Glutamatergic neuron (in vitro differentiated cells): ENCODE data around the gene FAT1. TPM values are rescaled to one million over a fixed set of nuclear protein-coding genes. Genes with fewer than 3 reads are reported as not detected.

Experiments
- DNase-seq: peaks from one replicate; pipeline ENCODE4 v3.0.0; 2022
- H3K27ac Mint-ChIP-seq: one replicate; pipeline ENCODE4 v1.8.0; 2020; ENCODE audit warnings: mild to moderate bottlenecking, mixed read lengths, inconsistent platforms; ENCODE audit not compliant: unreplicated experiment
- H3K27me3 Mint-ChIP-seq: one replicate; pipeline ENCODE4 v1.8.0; 2020; ENCODE audit warnings: mild to moderate bottlenecking, moderate library complexity, mixed read lengths, inconsistent platforms; ENCODE audit not compliant: unreplicated experiment
- H3K36me3 Mint-ChIP-seq: one replicate; pipeline ENCODE4 v1.8.0; 2020; ENCODE audit warnings: mild to moderate bottlenecking, mixed read lengths, inconsistent platforms; ENCODE audit not compliant: unreplicated experiment
- H3K4me1 Mint-ChIP-seq: one replicate; pipeline ENCODE4 v1.8.0; 2020; ENCODE audit warnings: mild to moderate bottlenecking, low read depth, mixed read lengths, inconsistent platforms; ENCODE audit not compliant: unreplicated experiment
- H3K4me3 Mint-ChIP-seq: one replicate; pipeline ENCODE4 v1.8.0; 2020; ENCODE audit warnings: mild to moderate bottlenecking, mixed read lengths, inconsistent platforms; ENCODE audit not compliant: unreplicated experiment
- H3K9me3 Mint-ChIP-seq: one replicate; pipeline ENCODE4 v1.8.0; 2020; ENCODE audit warnings: mild to moderate bottlenecking, moderate library complexity, mixed read lengths, inconsistent platforms; ENCODE audit not compliant: unreplicated experiment
- total RNA-seq: library from RNA; stranded (reverse); fragmentation: NEBNext Ultra II Directional; extraction: Animal tissue kit (Norgen Biotek cat#: 25700); gene quantifications from one replicate; pipeline ENCODE4 v1.2.1, GENCODE V29; 2021; ENCODE audit not compliant: unreplicated experiment
- TF ChIP-seq, protein P1 (sequence below): fragments of 200-600 bp; sonication (generic); IDR thresholded peaks from one replicate; pipeline ENCODE4 v1.5.0; 2021; ENCODE audit not compliant: partially characterized antibody, unreplicated experiment

Gene FAT1
- total RNA-seq, 1 donor from 2014 or later, result 34.3 TPM

DNA sequence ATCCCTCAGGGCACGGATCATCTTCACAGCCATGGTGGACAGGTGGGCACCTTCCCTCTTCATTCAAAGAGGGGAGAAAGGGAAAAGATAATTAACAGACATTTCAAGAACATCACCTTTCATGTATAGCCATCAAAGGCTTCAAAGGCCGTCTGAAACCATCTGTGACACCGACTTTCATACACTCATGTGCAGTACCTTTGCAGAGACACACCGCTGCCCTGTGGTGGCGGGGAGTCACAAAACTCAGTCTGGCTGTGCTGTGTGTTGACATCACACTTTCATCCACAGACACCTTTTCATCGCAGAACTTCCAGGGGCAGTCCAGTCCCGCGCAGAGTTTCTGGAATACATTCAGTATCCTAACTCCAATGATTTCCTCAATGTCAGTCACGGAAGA, 120.7 kb downstream of the FAT1 start:
- no peak overlapping the region for H3K4me3 Mint-ChIP-seq
- H3K4me1 Mint-ChIP-seq, result no peaks in the 10 kb centered on the region
- TF ChIP-seq, protein P1, sequence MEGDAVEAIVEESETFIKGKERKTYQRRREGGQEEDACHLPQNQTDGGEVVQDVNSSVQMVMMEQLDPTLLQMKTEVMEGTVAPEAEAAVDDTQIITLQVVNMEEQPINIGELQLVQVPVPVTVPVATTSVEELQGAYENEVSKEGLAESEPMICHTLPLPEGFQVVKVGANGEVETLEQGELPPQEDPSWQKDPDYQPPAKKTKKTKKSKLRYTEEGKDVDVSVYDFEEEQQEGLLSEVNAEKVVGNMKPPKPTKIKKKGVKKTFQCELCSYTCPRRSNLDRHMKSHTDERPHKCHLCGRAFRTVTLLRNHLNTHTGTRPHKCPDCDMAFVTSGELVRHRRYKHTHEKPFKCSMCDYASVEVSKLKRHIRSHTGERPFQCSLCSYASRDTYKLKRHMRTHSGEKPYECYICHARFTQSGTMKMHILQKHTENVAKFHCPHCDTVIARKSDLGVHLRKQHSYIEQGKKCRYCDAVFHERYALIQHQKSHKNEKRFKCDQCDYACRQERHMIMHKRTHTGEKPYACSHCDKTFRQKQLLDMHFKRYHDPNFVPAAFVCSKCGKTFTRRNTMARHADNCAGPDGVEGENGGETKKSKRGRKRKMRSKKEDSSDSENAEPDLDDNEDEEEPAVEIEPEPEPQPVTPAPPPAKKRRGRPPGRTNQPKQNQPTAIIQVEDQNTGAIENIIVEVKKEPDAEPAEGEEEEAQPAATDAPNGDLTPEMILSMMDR, result no peak
- no peak overlapping the region for H3K27ac Mint-ChIP-seq
- no peaks in the 10 kb centered on the region for H3K27me3 Mint-ChIP-seq
- H3K9me3 Mint-ChIP-seq, result no peaks in the 10 kb centered on the region
- DNase-seq, result no peak
- peaks cover 4% of the 10 kb centered on the region for H3K36me3 Mint-ChIP-seq

DNA sequence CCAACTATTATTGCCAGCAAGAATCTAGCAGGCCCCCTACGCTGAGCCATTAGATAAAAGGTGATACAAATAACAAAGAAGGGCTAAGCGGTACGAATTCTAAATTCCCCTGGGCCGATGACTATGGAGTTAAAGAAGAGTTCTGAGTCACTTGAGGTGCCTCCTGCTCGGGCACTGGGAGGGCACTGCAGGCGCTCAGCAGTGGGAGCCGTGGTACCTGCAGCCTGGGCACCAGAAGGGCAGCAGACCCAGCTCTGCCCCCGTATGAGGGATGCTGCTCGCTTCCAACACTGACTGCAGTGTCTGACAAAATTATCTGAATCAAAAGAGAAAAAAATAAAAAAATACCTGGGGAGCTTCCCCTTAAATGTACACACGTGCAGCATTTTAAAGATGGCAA, 124.2 kb downstream of the FAT1 start:
- no peak for DNase-seq
- H3K27ac Mint-ChIP-seq, result no peak overlapping the region
- H3K27me3 Mint-ChIP-seq, result no peaks in the 10 kb centered on the region
- no peak overlapping the region for H3K4me3 Mint-ChIP-seq
- peaks cover 4% of the 10 kb centered on the region for H3K36me3 Mint-ChIP-seq
- H3K4me1 Mint-ChIP-seq, result no peaks in the 10 kb centered on the region
- TF ChIP-seq, protein P1, result no peak
- no peaks in the 10 kb centered on the region for H3K9me3 Mint-ChIP-seq

- H3K4me1 Mint-ChIP-seq, result no peaks in the 10 kb centered on the region
- no peaks in the 10 kb centered on the region for H3K9me3 Mint-ChIP-seq
- no peaks in the 10 kb centered on the region for H3K27me3 Mint-ChIP-seq
- H3K27ac Mint-ChIP-seq, result no peak overlapping the region
- DNase-seq, result no peak
- H3K36me3 Mint-ChIP-seq, result peaks cover under 1% of the 10 kb centered on the region
- TF ChIP-seq, protein P1, result no peak
- no peak overlapping the region for H3K4me3 Mint-ChIP-seq
Observed at GRCh38 chr4:186598686-186599085, 125.0 kb downstream of the FAT1 start.

GRCh38 chr4:186596850-186597390, 126.7 kb downstream of the FAT1 start:
- DNase-seq, result no peak
- no peaks in the 10 kb centered on the region for H3K36me3 Mint-ChIP-seq
- no peaks in the 10 kb centered on the region for H3K27me3 Mint-ChIP-seq
- TF ChIP-seq, protein P1, result no peak
- no peaks in the 10 kb centered on the region for H3K4me1 Mint-ChIP-seq
- no peaks in the 10 kb centered on the region for H3K9me3 Mint-ChIP-seq
- H3K27ac Mint-ChIP-seq, result no peak overlapping the region
- no peak overlapping the region for H3K4me3 Mint-ChIP-seq

- Mint-ChIP-seq H3K27ac (no peak overlapping the region), H3K36me3 (no peaks in the 10 kb centered on the region), H3K4me1 (no peaks in the 10 kb centered on the region), H3K4me3 (no peak overlapping the region), H3K27me3 (no peaks in the 10 kb centered on the region), H3K9me3 (no peaks in the 10 kb centered on the region)
- DNase-seq, result no peak
- TF ChIP-seq, protein P1, result no peak
Observed at GRCh38 chr4:186596346-186596745, 127.3 kb downstream of the FAT1 start.
